HG02763 (cell line): ENCODE measurements around the gene RGS3.

Source experiments
- ATAC-seq: cut with Tn5 transposase; IDR thresholded peaks from one replicate; pipeline ENCODE4 v1.9.1; 2021; ENCODE audit warnings: mild to moderate bottlenecking, moderate library complexity; ENCODE audit not compliant: unreplicated experiment

RGS3 gene

DNA sequence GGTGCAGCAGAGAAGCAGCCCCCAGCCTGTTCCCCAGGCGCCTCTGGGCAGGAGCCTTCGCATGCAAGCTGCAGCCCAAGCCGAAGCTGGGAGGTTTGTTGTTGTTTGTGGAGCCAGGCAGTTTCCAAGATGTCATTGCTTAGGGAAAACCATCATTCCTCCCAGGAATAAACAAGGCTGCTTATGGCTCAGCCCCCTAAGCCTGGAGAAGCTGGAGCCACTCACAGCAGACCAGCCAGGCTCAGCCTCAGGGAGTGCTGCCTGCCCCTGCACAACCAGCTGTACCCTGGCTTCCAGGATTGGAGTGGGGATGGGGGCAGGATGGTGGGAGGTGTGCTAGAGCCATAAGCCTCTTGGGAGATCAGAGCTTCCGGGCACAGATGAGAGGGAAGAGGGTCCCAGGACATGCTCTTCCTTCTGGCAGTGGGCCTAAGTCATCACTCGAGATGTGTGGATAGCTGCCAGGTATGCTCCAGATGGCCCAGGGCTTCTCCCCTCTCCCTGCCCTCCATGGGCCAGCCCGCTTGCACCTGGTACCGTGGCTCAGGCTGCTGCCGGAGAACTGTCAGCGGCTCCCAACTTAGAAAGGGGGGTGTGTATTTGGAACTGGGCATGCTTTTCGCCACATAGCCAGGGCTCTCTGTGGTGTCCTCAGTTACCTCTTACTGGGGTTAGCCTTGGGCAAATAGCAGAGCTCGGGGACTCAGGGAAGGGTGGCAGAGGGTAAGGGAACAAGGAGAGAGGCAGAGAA, 105.2 kb downstream of the RGS3 start:
- ATAC-seq = no peak

DNA sequence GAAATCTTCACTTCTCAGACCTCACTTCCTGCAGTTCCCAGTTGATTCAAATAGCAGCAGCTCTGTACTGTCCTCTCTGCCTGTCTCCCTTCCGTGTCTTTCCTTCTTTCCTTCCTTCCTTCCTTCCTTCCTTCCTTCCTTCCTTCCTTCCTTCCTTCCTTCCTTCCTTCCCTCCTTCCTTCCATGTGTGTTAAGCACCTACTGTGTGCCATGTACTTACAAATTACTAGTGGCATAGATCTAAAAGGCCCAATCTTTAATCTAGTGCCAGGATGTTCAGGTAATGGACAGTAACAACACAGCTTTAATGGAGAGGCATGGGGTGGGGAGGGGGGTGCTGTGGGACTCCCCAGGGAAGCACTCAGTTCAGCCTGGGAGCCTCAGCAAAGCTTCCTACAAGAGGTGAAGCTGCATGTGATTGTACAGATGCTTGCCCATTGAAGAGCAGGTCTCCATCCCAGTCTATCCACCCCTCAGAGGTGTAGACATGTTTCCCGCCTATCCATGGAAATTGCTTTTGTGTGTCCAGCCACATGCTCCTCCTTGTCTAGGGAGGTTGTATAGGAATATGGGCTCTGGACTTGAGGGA, 106.0 kb downstream of the RGS3 start:
- ATAC-seq = no peak

DNA sequence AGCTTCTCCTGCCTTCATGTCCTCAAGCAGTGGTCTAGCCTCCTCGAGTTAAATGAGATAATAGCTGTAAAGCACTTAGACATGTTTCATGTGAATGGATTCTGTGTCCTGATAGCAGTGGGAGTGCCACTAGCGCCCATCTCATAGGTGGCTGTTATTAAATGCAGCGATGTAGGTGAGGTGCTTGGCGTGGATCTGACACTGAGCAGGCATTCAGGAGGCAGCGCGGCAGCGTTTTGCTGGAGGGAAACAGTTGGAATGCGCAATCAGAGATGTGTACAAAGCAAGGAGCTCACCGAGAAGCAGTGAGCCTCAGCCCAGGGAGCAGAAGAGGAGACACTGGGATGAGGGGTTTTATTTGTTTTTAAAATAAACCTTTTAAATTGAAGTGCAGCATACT, 106.6 kb downstream of the RGS3 start:
- no peak for ATAC-seq

DNA sequence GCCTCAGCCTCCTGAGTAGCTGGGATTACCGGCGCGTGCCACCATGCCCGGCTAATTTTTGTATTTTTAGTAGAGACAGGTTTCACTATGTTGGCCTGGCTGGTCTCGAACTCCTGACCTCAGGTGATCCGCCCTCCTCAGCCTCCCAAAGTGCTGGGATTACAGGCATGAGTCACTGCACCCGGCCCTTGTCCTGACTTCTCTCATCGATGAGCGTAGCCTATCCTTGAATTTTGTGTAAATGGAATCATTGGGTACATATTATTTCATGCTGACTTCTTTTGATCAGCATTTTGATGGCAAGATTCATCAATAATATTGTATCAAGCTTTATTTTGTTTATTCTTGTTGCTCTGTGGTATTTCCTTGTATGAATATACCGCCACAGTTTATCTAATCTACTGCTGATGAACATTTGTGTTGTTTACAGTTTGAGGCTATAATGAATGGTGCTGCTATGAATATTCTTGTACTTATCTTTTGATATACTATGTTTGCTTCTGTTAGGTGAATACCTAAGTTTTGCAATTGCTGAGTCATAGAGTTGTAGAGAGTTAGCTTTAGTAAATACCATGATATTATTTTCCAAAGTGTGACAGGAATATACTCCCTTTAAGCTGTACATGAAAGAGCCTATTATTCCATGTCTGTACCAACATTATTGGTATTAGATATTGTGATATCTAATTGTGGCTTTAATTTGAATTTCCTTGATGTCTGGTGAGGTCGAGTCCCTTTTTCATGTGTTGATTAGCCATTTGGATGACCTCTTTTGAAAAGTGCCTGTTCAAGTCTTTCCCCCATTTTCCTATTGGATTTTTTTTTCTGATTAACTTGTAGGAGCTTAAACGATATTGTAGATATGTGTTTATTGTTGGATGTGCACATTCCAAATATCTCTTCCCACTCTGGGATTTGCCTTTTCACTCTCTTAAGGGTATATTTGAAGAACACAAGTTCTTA, 107.5 kb downstream of the RGS3 start:
- no peak for ATAC-seq

DNA sequence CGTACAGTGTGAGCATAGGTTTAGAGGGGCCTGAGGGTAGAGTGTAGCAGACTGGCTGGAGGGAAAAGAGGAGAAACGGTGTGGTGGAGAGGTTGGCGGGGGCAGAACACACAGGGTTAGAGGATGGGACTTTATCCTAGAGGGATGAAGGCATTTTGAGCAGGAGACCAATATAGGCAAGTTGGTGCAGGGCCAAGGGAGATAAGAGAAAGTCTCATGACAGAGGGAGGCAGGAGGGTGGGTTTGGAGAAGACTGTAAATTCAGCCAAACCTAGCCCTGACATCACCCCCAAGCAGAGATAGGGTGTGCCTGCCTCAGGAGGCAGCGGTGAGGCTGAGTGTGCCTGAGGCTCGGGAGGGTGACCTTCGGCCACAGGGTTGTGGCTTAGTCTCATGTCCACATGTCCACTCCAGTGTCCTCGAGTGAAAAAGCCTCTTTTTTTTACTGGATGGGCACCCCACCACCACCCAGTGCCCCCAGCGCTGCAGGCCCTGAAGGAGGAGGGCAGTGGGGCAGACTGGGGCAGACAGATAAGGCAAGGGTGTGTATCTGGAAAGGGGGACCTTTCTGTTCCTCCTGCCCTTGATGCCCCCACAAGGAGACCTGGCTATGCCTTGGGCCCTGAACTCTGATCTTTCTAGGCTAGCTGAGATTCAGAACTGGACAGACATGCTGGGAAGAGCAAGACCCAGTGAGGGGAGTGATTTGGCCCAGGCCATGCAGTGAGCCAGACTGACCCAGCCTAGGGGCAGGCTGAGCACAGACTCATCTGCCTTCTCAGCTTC, 108.7 kb downstream of the RGS3 start:
- no peak for ATAC-seq

DNA sequence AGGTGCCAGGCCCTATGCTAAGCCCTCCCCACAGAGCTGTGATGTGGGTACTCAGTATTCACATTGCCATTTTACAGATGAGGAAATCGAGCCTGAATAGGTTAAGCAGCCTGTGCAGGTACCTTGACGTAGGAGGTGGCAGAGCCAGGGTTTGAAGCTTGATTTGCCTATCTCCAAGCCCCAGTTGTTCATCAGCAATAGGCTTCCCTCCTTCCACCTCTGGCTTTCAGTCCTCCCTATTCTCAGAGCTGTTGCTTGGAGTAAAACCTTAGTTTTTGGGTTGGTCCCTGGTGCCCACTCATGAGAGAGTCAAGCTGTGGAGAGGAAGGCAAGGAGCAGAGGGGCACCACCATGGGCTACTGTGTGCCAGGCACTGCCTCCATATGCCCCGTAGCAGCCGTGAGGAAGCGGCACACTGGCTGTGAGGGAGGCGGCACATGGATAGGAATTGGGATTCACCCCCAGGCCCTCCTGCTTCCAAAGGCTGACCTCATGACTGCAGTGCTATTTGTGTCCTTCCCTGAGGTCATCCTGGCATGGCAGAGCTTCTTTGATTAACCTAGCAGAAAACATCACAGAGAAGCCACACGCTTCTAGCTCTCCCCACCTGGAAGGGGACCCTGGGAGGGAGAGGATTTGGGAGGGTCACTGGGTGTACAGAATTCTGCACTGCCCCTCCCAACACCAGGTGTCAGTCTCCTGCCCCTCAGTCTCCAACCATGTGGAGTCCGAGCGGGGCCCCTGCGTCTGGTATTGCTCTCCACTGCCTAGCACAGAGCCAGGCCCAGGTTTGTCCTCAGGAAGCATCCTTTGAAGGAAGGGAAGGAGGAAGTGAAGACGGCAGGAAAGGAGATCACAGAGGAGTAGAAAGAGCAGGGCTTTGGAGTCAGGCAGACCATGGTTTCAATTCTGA, 109.8 kb downstream of the RGS3 start:
- no peak for ATAC-seq

DNA sequence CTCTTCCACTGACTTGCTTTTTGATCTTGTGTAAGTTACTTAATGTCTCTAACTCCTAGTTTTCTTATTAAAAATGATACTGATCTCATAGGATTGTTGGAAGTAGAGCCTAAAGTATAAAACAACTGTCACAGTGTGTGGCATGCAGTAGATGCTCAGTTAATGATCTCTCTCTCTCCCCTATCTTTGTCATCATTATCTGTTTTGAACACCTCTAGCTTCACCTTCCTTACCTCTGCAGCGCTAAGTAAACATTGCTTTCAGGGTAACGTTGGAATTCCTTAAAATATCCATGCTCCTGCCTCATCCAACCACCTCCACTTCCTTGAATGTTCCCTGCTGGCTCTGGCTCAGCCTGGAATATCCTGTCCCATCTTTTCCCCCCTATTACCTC, 110.4 kb downstream of the RGS3 start:
- no peak for ATAC-seq

DNA sequence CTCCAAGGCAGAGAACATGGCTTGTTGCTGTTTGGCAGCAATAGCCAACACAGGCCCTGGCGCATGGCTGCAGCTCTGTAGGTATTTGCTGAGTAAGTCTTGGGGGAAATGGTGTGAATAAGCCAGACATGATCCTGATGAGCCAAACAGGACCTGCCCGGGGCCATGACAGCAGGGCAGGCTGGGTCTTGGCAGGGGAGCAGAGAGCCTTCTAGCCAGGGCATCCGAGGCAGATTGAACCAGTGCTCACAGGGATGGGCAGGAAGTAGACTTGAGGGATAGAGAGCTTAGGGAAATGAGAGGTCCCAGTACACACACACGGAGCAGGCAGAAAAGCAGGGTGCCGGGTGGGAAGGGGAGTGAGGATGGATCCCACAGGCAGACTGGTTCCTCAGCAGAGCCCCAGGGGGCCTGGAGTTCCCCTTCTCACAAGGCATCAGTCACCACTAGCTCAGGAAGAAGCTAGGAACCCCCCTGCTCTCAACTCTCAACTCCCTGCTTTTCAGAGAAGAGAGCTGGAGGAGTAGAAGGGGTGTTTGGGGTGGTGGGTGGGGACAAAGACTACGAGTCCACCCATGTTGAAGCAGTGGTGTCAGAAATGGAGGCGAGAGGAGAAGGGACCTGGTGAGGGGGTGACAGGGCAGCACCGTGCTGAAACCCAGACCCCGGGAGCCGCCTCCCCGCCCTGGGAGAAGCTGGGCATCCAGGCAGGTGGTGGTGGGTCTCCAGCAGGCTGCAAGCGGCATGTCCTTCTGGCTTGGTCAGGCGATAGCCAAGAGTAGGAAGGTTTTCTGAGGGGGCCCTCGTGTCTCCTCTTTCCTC, 111.1 kb downstream of the RGS3 start:
- ATAC-seq = no peak

DNA sequence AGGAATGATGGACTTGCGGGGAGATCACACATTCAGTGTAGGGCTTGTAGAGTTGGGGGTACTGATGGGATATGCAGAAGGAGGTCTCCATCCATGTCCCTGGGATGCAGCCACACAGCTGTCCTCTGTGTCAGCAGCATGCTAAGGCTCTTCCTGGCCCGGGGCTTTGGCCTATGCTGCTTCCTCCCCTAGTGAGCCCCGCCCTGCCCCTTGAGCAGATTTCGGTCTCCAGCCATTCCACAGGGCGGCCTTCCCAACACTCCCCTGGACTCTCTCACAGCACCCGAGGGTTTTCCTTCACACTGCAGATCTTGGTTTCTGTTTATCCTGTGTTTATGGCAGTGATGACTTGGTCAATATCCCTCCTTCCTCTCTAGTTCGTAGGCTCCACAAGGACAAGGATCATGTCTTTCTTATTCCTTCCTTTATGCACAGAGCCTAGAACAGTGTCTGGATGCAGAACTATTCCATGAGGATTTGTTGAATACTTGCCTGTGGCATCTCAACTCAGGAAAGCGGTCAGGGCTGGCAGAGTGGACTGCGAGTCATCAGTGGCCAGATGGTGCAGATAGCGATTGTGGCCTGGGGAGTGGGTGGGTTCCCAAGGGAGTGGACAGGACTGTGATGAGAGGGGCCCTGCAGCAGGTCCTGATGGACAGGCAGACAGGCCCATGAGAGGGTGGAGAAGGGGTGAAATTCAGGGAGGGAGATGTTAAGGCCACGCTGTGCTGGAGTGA, 114.2 kb downstream of the RGS3 start:
- no peak for ATAC-seq

DNA sequence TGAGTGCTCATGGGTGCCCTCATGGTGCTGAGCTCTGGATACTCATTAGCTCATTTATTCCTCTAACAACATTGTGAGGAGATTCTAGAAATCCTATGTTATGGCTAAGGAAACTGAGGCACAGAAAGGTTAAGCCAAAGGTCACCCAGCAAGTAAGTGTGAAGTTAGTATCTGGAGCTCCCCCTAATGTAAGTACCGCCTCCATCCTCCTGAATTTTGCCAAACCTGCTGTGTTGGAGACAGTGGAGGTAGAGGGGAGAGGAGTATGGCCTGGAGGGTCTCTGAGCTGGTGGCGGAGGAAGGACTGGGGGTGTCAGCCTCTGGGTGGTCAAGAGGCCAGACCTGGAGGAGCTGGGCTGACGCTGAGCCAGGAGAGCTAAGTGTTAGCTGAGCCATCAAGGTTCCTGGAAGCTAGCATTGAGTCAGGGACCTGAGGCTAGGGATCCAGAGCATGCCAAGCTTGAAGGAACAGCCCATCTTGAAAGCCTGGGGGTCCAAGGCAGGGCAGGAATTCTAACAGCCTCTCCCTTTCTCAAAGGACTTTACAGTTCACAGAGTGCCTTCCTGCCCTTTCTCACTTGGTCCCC, 114.8 kb downstream of the RGS3 start:
- ATAC-seq = no peak

DNA sequence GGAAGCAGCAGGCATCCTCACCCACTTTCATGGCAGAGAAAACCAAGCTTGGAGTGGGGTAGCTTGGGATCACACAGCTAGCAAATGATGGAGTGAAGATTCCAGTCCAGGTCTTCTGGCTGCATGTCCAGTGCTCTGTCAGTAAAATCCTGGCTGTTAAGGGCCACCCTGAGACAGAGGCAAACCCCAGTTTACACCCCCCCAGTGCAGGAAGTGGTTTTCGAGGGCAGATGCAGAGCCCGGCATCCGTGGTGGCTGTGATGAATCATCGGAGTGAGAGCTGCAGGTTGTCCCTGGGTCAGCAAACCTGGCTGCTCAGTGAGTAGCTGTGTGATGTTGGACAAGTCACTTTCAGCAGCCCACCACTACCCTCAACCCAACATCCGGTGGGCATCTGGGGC, 115.4 kb downstream of the RGS3 start:
- ATAC-seq = peak; percentile 58

DNA sequence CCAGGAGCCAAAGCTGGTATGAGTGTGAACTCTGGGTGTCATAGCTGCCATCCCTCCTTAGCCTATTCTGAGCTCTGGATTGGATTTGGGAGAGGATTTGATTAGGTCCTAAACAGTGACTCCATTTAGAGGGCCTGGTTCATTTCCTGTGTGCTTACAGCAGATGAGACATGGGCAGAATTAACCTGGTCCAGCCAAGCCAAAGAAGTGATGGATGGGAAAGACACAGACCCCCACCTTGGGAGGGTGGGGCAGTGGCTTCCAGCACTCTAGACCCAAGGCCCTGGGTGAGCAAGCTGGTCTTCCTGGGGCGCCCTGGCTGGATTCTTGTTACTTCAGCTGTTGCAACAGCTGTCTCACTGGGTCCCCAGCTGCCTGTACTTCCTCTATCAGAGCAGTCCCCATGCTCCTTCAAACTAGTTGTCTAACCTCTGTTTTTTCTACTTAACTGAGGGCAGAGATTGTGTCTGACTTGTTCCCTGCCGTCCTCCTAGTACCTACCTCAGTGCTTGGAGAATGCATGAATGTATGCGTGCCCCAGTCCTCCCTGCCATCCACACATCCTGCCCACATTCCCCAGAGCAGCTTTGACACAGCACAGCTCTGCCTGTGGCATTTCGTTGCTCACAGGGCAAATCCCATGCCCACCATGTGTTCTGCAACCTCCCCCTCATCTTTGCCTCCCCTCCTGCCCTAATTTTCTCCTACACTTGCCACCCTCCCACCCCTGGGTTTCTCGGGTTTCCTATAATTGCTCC, 115.9 kb downstream of the RGS3 start:
- ATAC-seq = no peak

DNA sequence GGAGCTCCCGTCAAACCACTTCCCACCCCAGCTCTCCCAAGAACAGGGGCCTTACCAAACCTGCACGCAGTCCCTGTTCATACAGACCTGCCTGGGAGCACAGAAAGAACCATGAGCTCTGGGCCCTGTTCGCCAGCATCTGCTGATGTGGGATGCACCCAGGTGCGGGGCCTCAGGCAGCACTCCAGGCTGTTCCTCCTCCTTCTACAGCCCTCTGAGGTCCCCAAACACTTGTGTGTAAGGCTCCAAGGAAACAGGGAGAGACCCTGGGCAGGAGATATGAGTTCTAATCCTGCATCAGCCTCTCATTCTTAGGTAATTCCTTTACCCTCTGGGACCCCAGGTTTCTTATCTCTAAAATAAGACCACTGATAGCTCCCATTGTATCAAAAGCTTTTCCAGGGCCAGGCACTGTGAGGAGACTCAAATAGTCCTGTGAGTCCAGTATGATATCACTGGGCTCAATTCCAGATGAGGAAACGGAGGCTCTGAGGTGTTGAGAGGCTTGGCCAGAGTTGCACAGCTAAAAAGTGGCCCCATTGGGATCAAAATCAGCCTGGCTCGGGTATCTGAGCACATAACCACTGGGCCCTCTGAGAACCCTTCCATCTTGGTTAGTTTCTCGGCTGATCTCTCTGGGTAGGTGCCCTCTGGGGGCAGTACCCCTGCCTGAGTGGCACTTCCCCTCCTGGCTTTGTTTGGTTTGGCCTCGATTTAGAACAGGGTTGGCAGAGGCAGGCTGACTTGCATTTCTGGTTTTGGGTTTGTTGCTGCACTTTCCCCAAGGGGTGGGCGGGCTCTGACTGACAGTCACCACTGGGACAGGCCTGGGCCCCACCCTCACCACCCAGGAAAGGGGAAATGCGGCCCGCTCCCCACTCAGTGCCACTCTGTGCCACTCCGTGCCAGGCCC, 116.8 kb downstream of the RGS3 start:
- no peak for ATAC-seq

DNA sequence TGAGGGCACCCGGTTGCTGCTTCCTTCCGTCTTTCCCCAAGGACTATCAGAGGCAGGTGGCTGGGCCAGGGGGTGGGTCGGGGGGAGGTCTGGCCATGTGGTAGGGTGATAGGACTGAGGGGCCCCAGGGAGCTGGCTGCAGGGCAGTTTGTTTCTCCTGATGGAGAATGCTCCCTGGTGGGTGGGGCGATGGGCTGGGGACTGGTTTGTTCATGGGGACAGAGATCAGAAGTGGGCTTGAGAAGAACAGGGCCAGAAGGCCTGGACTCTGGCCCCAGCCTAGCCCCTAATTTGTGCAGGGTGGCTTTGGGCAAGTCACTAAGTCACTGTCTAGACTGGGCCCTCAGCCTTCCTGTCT, 117.4 kb downstream of the RGS3 start:
- ATAC-seq = no peak

DNA sequence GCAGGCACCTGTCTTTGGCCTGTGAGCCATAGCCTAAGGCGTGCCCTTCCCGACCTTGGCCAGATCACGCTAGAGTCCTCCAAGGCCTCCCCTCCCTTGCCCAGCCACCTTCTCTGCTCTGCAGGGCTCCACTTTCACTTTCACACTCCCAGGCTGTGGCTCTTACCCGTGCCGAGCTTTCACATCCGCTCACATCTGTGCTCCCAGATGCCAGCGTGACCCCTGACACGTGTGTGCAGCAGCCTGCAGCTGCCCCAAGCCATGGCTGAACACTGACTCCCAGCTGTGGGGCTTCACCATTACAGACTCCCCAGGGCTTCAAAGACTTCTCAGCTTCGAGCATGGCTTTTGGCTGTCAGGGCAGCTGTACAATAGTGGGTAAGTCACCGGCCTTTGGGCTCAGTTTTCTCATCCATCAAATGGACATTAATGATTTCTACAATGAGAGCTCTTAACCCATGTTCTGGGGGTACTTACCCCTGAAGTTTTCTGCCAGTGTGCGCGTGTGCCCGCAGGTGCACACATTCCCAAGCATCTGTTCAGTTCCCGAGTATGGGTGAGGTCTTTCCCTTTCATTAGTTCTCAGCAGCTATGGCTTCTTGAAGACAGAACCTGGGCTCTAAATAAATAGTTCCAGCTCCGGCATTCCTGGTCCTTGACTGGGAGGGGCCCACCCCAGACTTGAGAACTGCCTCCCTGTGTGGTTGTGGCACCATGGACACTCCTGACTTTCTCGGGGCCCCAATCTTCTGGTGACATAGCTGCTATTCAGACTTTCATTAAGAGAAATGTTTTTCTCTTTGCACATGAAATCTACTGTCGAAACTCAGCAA, 118.6 kb downstream of the RGS3 start:
- peak; percentile 85 for ATAC-seq
